Brain microvascular endothelial cell (primary cell): ENCODE results near the gene NRXN2.

Experiments used
- DNase-seq: peaks from one replicate; pipeline ENCODE4 v3.0.0-alpha.2; 2020
- H3K27ac ChIP-seq: fragments of 250-450 bp; sonication (Bioruptor Pico); 2 replicates; pipeline ENCODE4 v1.5.1; 2020; ENCODE audit warnings: mild to moderate bottlenecking, moderate library complexity
- H3K27me3 ChIP-seq: fragments of 250-450 bp; sonication (Bioruptor Pico); replicated peaks from 2 replicates; pipeline ENCODE4 v1.5.1; 2020; ENCODE audit warnings: mild to moderate bottlenecking
- H3K36me3 ChIP-seq: fragments of 250-450 bp; sonication (Bioruptor Pico); replicated peaks from 2 replicates; pipeline ENCODE4 v1.5.1; 2020; ENCODE audit warnings: mild to moderate bottlenecking
- H3K4me3 ChIP-seq: 2 replicates; pipeline ENCODE4 v1.5.1; 2011; ENCODE audit warnings: low read depth, mild to moderate bottlenecking, control low read depth, low read length, moderate library complexity
- CTCF ChIP-seq: IDR thresholded peaks from 2 replicates; pipeline ENCODE4 v1.5.1; 2011; ENCODE audit warnings: low read depth, mild to moderate bottlenecking, moderate library complexity, low read length, control low read depth, inconsistent platforms; ENCODE audit errors: missing control alignments
- in situ Hi-C: cut with HindIII; loops from 2 replicates; pipeline ENCODE4 v1.10.0; 2017; ENCODE audit warnings: low sequenced_read_pairs, low pct_ligation_motif_present

The NRXN2 gene

GRCh38 chr11:64613648-64614047 lies 109.3 kb downstream of the NRXN2 start:
- H3K27me3 ChIP-seq: peaks cover 3% of the 10 kb centered on the region
- no peak overlapping the region for H3K27ac ChIP-seq
- H3K36me3 ChIP-seq: no peaks in the 10 kb centered on the region
- DNase-seq: no peak
- no peak overlapping the region for H3K4me3 ChIP-seq
- in situ Hi-C loops: no loop called here
- no peak for TF ChIP-seq CTCF

- no peak for DNase-seq
- peaks cover 6% of the 10 kb centered on the region for H3K27me3 ChIP-seq
Measured at GRCh38 chr11:64611869-64612646, 110.9 kb downstream of the NRXN2 start.

GRCh38 chr11:64611176-64611575 lies 111.8 kb downstream of the NRXN2 start:
- Histone ChIP-seq H3K27ac (no peak overlapping the region), H3K27me3 (peaks cover 6% of the 10 kb centered on the region), H3K36me3 (no peaks in the 10 kb centered on the region), H3K4me3 (no peak overlapping the region)
- no peak for TF ChIP-seq CTCF
- DNase-seq: no peak
- in situ Hi-C loops: no loop called here

More at GRCh38 chr11:64611869-64612646, 110.9 kb downstream of the NRXN2 start:
- Histone ChIP-seq H3K4me3 (no peak overlapping the region), H3K36me3 (no peaks in the 10 kb centered on the region), H3K27ac (no peak overlapping the region)
- in situ Hi-C loops: no loop called here
- TF ChIP-seq CTCF: no peak

- in situ Hi-C loops: no loop called here
- Histone ChIP-seq H3K27ac (no peak overlapping the region), H3K4me3 (no peak overlapping the region), H3K36me3 (no peaks in the 10 kb centered on the region), H3K27me3 (peaks cover 10% of the 10 kb centered on the region)
- TF ChIP-seq CTCF: no peak
- no peak for DNase-seq
Measured at GRCh38 chr11:64610596-64610995, 112.4 kb downstream of the NRXN2 start.

- no peak overlapping the region for H3K4me3 ChIP-seq
- no peak for TF ChIP-seq CTCF
- H3K27ac ChIP-seq: no peak overlapping the region
- no peak for DNase-seq
- no peaks in the 10 kb centered on the region for H3K36me3 ChIP-seq
- in situ Hi-C loops: no loop called here
- H3K27me3 ChIP-seq: peaks cover 16% of the 10 kb centered on the region
Measured at GRCh38 chr11:64609436-64610047, 113.5 kb downstream of the NRXN2 start.
